HL-60 (cell line): ENCODE measurements around the gene ALDH1A1.

Experiments used
- DNase-seq, 2 experiments: peaks; one replicate each; pipeline ENCODE4 v3.0.0-alpha.2; 2010 to 2020; ENCODE audit warnings: low read depth in 1 of 2, low spot score in 1 of 2
- H3K27ac ChIP-seq: fragments of 250-450 bp; sonication (Bioruptor Pico); replicated peaks from 2 replicates; pipeline ENCODE4 v1.5.1; 2020; ENCODE audit warnings: mild to moderate bottlenecking, moderate library complexity
- H3K27me3 ChIP-seq: fragments of 250-450 bp; sonication (Bioruptor Pico); 2 replicates; pipeline ENCODE4 v1.5.1; 2021; ENCODE audit warnings: mild to moderate bottlenecking, moderate library complexity; ENCODE audit not compliant: insufficient read depth, poor library complexity, severe bottlenecking
- H3K4me3 ChIP-seq: replicated peaks from 2 replicates; pipeline ENCODE4 v1.5.1; 2011; ENCODE audit warnings: mild to moderate bottlenecking, control low read depth, low read length; ENCODE audit not compliant: insufficient read depth
- GABPA ChIP-seq: IDR thresholded peaks from 2 replicates; pipeline ENCODE4 v1.6.1; 2012; ENCODE audit warnings: low read depth
- POLR2AphosphoS5 ChIP-seq: IDR thresholded peaks from 2 replicates; pipeline ENCODE4 v1.6.1; 2012; ENCODE audit warnings: low read depth
- SPI1 ChIP-seq: IDR thresholded peaks from 2 replicates; pipeline ENCODE4 v1.6.1; 2012; ENCODE audit warnings: low read depth, mild to moderate bottlenecking, borderline replicate concordance
- TF ChIP-seq, protein P1 (sequence below): IDR thresholded peaks from 2 replicates; pipeline ENCODE4 v1.6.1; 2012; ENCODE audit warnings: low read depth; ENCODE audit not compliant: insufficient replicate concordance
- TF ChIP-seq, protein P2 (sequence below): IDR thresholded peaks from one replicate; pipeline ENCODE4 v1.5.1; 2011; ENCODE audit warnings: low read length, control low read depth, inconsistent platforms; ENCODE audit not compliant: insufficient read depth

The ALDH1A1 gene

DNA sequence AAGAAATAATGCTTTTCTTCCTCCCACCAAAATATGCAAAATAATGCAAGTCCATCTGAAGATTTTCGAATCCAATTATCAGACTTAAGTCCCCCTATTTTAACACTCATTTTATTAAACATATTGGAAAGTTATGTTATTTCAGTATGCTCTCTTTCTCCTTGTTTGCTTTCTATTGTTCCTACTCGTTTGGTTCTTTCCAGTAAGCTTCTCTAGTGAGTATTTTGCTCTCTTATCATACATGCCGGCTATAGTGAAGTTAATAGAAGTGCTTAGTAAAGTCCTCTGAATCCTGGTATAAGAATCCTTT is 517 bp downstream of the ALDH1A1 start:
- TF ChIP-seq GABPA = no peak
- TF ChIP-seq, protein P1, sequence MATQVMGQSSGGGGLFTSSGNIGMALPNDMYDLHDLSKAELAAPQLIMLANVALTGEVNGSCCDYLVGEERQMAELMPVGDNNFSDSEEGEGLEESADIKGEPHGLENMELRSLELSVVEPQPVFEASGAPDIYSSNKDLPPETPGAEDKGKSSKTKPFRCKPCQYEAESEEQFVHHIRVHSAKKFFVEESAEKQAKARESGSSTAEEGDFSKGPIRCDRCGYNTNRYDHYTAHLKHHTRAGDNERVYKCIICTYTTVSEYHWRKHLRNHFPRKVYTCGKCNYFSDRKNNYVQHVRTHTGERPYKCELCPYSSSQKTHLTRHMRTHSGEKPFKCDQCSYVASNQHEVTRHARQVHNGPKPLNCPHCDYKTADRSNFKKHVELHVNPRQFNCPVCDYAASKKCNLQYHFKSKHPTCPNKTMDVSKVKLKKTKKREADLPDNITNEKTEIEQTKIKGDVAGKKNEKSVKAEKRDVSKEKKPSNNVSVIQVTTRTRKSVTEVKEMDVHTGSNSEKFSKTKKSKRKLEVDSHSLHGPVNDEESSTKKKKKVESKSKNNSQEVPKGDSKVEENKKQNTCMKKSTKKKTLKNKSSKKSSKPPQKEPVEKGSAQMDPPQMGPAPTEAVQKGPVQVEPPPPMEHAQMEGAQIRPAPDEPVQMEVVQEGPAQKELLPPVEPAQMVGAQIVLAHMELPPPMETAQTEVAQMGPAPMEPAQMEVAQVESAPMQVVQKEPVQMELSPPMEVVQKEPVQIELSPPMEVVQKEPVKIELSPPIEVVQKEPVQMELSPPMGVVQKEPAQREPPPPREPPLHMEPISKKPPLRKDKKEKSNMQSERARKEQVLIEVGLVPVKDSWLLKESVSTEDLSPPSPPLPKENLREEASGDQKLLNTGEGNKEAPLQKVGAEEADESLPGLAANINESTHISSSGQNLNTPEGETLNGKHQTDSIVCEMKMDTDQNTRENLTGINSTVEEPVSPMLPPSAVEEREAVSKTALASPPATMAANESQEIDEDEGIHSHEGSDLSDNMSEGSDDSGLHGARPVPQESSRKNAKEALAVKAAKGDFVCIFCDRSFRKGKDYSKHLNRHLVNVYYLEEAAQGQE = no peak
- no peak for TF ChIP-seq SPI1
- no peak for TF ChIP-seq POLR2AphosphoS5
- TF ChIP-seq, protein P2, sequence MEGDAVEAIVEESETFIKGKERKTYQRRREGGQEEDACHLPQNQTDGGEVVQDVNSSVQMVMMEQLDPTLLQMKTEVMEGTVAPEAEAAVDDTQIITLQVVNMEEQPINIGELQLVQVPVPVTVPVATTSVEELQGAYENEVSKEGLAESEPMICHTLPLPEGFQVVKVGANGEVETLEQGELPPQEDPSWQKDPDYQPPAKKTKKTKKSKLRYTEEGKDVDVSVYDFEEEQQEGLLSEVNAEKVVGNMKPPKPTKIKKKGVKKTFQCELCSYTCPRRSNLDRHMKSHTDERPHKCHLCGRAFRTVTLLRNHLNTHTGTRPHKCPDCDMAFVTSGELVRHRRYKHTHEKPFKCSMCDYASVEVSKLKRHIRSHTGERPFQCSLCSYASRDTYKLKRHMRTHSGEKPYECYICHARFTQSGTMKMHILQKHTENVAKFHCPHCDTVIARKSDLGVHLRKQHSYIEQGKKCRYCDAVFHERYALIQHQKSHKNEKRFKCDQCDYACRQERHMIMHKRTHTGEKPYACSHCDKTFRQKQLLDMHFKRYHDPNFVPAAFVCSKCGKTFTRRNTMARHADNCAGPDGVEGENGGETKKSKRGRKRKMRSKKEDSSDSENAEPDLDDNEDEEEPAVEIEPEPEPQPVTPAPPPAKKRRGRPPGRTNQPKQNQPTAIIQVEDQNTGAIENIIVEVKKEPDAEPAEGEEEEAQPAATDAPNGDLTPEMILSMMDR = no peak
- Histone ChIP-seq H3K27ac (no peak overlapping the region), H3K4me3 (no peak overlapping the region), H3K27me3 (peaks cover 21% of the 10 kb centered on the region)
- DNase-seq = no peak

DNA sequence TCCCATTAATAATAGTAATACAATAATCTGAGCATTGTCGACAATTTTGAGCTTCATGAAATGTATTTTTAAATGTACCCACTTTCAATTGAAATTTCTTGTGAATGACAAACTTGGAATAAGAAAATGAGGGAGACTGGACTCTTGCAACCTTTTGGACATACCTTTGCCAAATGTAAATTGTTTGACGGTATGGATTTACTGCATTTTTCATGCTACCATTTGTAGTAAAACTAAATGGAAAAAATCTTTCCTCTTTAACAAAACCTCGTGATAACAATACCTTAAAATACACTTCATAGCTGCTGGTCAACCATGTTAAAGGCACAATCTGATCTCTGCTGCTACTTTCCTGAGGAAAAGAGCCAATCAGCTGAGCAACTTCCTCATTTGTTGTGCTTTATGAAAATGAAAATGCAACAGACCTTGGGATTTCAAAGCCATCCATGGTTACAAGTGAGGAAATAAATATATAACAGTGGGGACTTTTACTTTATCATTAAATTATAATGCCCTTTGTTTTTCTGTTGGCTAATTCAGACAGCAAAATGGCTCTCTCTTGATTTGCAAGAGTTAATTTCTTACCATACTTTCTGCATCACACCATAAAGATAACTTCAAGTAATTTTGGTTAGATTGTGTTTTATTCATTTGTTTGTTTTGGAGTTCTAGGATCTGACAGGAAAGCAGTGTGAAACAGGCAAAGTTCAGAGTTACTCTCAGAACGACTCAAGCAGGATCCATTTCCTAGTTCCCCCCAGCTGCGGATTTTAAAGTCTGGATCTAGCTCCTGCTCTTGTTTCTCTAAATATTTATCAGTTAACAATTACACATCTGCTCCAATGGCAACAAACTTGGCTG is 1.1 kb downstream of the ALDH1A1 start:
- H3K27me3 ChIP-seq = peaks cover 21% of the 10 kb centered on the region
- H3K4me3 ChIP-seq = no peak overlapping the region
- TF ChIP-seq, protein P1 = no peak
- TF ChIP-seq SPI1 = peak; percentile 13; the same call in 1 of the 2 replicates
- no peak for DNase-seq
- H3K27ac ChIP-seq = no peak overlapping the region

DNA sequence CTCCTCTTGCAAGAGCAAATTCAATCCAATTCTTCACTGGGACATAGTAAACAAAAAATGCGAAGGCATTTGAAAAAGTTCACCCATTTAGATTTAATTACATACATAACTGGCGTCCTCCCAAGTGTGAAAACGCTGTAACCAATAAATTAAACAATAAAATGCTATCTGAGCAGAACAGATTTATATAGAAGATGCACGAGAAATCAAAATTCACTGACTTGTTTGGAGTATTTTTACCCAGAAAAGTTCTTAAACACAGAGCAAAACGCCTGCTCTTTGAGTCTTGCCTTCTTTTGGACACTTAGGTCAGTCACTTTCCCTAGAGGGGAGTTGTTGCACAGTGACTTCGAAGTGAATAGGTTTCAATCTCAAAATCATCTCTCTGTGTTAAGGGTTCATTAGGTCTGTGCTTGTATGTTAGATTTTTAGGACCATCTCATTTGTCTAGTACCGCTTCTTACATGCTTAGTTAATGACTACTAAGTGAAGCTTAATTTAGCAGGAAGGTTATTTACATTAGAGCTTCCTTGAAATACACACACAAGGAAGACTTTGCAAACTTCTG is 1.9 kb downstream of the ALDH1A1 start:
- no peak for DNase-seq
- no peak overlapping the region for H3K27ac ChIP-seq
- TF ChIP-seq SPI1 (no peak), POLR2AphosphoS5 (no peak), GABPA (no peak)
- TF ChIP-seq, protein P1 = no peak
- TF ChIP-seq, protein P2 = no peak
- H3K27me3 ChIP-seq = peaks cover 21% of the 10 kb centered on the region
- H3K4me3 ChIP-seq = no peak overlapping the region
